Spleen (tissue), 11 donors: ENCODE results near the gene PROK1. TPM values are rescaled to one million over a fixed set of nuclear protein-coding genes. Genes with fewer than 3 reads are reported as not detected.
A peak's percentile ranks its signal among the peaks of the same experiment; 100 is the strongest.

Experiments
- DNase-seq: peaks from one replicate; pipeline ENCODE4 v3.0.0-alpha.2; 2020
- H3K27ac ChIP-seq, 8 donors: fragments of 200-600 bp; sonication (generic) in 7 of 8; 1 replicate in 4 of 8; 2 replicates in 4 of 8; pipeline versions ENCODE4 v1.5.0 to v1.8.0; 2016 to 2021; ENCODE audit warnings: inconsistent platforms in 4 of 8, mild to moderate bottlenecking in 4 of 8, moderate library complexity in 1 of 8
- H3K27me3 ChIP-seq, 7 donors: fragments of 200-600 bp; sonication (generic) in 6 of 7; replicated peaks in 1 of 7; 1 replicate in 4 of 7; 2 replicates in 3 of 7; pipeline versions ENCODE4 v1.5.0 to v1.8.0; 2016 to 2021; ENCODE audit warnings: inconsistent platforms in 3 of 7, mild to moderate bottlenecking in 1 of 7
- H3K36me3 ChIP-seq, 6 donors: fragments of 200-600 bp; sonication (generic) in 5 of 6; 1 replicate in 4 of 6; 2 replicates in 2 of 6; pipeline versions ENCODE4 v1.5.0 to v1.8.0; 2016 to 2021; ENCODE audit warnings: inconsistent platforms in 2 of 6
- H3K4me1 ChIP-seq, 6 donors: fragments of 200-600 bp; sonication (generic) in 5 of 6; 1 replicate in 3 of 6; 2 replicates in 3 of 6; pipeline versions ENCODE4 v1.5.0 to v1.8.0; 2016 to 2021; ENCODE audit warnings: inconsistent platforms in 3 of 6
- H3K4me3 ChIP-seq, 8 donors: fragments of 200-600 bp; sonication (generic) in 7 of 8; 1 replicate in 4 of 8; 2 replicates in 4 of 8; pipeline versions ENCODE4 v1.5.0 to v1.8.0; 2016 to 2021; ENCODE audit warnings: inconsistent platforms in 4 of 8, mild to moderate bottlenecking in 4 of 8, moderate library complexity in 2 of 8
- H3K9me3 ChIP-seq, 8 donors: fragments of 200-600 bp; sonication (generic) in 7 of 8; 1 replicate in 4 of 8; 2 replicates in 4 of 8; pipeline versions ENCODE4 v1.5.0 to v1.8.0; 2016 to 2021; ENCODE audit warnings: inconsistent platforms in 4 of 8
- POLR2A ChIP-seq, 3 donors: fragments of 450-650 bp; IDR thresholded peaks; one replicate each; pipeline ENCODE4 v1.5.1; 2017; ENCODE audit warnings: antibody characterized with exemption in 3 of 3, mild to moderate bottlenecking in 1 of 3
- POLR2AphosphoS5 ChIP-seq, 3 donors: sonication (generic); formaldehyde crosslinking; IDR thresholded peaks; one replicate each; pipeline ENCODE4 v1.5.1; 2017; ENCODE audit warnings: antibody characterized with exemption in 3 of 3
- WGBS, 5 donors: extraction: QIAGEN DNeasy Blood & Tissue Kit in 3 of 5; methylation state at CpG; one replicate each; pipeline versions ENCODE4 v1.1.5 to v1.1.7; 2013 to 2018; 5-methylcytosine and 5-hydroxymethylcytosine counted together
- intact Hi-C: fragments of 100-400 bp; cut with DNase I; formaldehyde crosslinking; loops from one replicate; pipeline ENCODE4 v1.15.0; 2023; ENCODE audit warnings: low total_unique reads
- polyA plus RNA-seq, 3 donors: library from polyadenylated mRNA; stranded (reverse); fragments of 200-250 nt; gene quantifications; one replicate each; pipeline ENCODE4 v1.2.1, GENCODE V29; 2013
- total RNA-seq, 7 donors: library from RNA; depleted of rRNA in 3 of 7; stranded (reverse); fragments of >200 nt in 3 of 7; fragmentation: NEBNext Ultra II Directional in 4 of 7; extraction: Animal tissue kit (Norgen Biotek cat#: 25700) in 4 of 7; gene quantifications; one replicate each; pipeline versions ENCODE4 v1.1.0 to v1.2.1, GENCODE V29; 2016 to 2021
- TF ChIP-seq, protein P1 (sequence below), 11 experiments: fragments of 200-600 bp in 7 of 11; fragments of 450-650 bp in 4 of 11; sonication (generic) in 4 of 11; IDR thresholded peaks in 8 of 11; conservative IDR thresholded peaks in 3 of 11; 1 replicate in 7 of 11; 2 replicates in 4 of 11; pipeline versions ENCODE4 v1.4.0 to v1.8.0; 2016 to 2021; ENCODE audit warnings: antibody characterized with exemption in 11 of 11, inconsistent platforms in 4 of 11, mild to moderate bottlenecking in 1 of 11
- donor health status: healthy with polysubstance abuse.
- donor health status: DM: no; HTN: no; CAD: no; lungs with moderate emphysema.
- donor health status: DM: no; HTN: no; CAD: no.
- donor health status: Bipolar disorder and iron deficiency.
- donor health status: healthy.
- donor health status: DM: no; HTN: no; CAD: no.
- donor health status: DM: yes; HTN: yes; CAD: no.

Gene PROK1
- total and polyA plus RNA-seq, 10 donors, result 0.07 to 2.5 (median 0.51) TPM; not detected in 3

DNA sequence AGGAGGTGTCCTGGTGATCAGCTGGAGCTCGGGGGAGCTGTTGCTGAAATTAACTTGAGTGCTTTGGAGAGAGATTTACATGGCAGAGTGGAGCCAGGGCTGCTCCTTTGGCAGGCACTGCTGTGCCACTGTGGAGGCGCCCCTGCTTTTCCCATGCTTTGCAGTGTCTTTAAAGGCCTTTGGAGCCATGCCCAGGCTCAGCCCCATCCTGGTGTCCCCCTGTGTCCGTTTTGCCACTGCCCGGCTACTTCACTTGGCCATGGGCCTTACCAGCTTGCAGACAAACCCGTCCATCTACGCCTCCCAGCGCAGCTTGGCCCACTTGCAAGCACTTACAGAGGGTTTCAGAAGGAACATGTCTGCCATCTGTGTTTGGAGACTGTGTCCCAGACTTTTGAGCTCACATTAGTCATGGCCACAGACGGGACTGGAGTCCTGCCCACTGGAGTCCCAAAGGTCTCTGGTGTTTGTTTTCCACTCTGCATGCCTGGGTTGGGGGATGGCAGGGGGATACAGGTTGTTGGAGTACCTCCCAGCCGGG lies 25.3 kb upstream of the PROK1 start:
- DNase-seq, result no peak
- no peaks in the 10 kb centered on the region for H3K27me3 ChIP-seq
- no peak overlapping the region for H3K27ac ChIP-seq
- intact Hi-C loops, result no loop called here
- TF ChIP-seq POLR2A (IDR thresholded peaks at IDR 0.05) (no peak), POLR2AphosphoS5 (IDR thresholded peaks at IDR 0.05) (no peak)
- TF ChIP-seq, protein P1, sequence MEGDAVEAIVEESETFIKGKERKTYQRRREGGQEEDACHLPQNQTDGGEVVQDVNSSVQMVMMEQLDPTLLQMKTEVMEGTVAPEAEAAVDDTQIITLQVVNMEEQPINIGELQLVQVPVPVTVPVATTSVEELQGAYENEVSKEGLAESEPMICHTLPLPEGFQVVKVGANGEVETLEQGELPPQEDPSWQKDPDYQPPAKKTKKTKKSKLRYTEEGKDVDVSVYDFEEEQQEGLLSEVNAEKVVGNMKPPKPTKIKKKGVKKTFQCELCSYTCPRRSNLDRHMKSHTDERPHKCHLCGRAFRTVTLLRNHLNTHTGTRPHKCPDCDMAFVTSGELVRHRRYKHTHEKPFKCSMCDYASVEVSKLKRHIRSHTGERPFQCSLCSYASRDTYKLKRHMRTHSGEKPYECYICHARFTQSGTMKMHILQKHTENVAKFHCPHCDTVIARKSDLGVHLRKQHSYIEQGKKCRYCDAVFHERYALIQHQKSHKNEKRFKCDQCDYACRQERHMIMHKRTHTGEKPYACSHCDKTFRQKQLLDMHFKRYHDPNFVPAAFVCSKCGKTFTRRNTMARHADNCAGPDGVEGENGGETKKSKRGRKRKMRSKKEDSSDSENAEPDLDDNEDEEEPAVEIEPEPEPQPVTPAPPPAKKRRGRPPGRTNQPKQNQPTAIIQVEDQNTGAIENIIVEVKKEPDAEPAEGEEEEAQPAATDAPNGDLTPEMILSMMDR (IDR thresholded peaks at IDR 0.05 in 8 of 11, conservative IDR thresholded peaks at IDR 0.05 in 3 of 11), result no peak
- no peak overlapping the region for H3K4me3 ChIP-seq
- H3K36me3 ChIP-seq, result no peaks in the 10 kb centered on the region
- H3K9me3 ChIP-seq, result no peaks in the 10 kb centered on the region
- peaks cover 0 to 9% (median 3%) of the 10 kb centered on the region in 6 donors for H3K4me1 ChIP-seq
- 69 to 84% (median 76%) methylated on average over 9 of the region's 9 CpGs for WGBS, 5 donors

DNA sequence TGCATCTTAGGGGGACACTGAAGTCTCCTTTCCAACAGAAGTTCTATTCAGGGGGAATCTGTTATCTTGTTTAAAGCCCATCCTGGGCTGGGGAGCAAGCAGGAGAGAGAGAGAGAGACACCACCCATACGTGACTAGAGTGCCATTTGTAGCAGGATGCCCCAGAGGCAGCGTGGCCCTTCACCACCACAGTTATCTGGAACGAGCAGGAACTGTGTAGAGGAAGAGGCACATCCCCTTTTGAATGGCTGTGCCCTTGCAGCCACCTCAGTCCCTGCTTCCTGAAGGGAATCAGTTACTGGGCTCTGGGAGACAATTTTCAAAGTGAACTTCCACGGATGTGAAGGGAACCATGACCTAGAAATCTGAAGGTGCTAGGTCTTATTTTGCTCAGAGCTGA lies 24.1 kb upstream of the PROK1 start:
- no peaks in the 10 kb centered on the region for H3K36me3 ChIP-seq
- no peak overlapping the region for H3K4me3 ChIP-seq
- intact Hi-C loops, result no loop called here
- DNase-seq, result peak; percentile 81
- no peaks in the 10 kb centered on the region for H3K9me3 ChIP-seq
- TF ChIP-seq, protein P1 (IDR thresholded peaks at IDR 0.05 in 8 of 11, conservative IDR thresholded peaks at IDR 0.05 in 3 of 11), result no peak
- TF ChIP-seq POLR2AphosphoS5 (IDR thresholded peaks at IDR 0.05), result peak in 2 of 3 donors; percentile 51 to 75
- TF ChIP-seq POLR2A (IDR thresholded peaks at IDR 0.05), result no peak
- H3K27me3 ChIP-seq, result no peaks in the 10 kb centered on the region
- WGBS, 5 donors, result 16 to 32% (median 18%) methylated on average over 4 of the region's 4 CpGs
- H3K4me1 ChIP-seq, result peaks cover 0 to 9% (median 4%) of the 10 kb centered on the region in 6 donors
- peak overlapping the region in 5 of 8 donors; percentile 20 to 50 (median 40) for H3K27ac ChIP-seq

DNA sequence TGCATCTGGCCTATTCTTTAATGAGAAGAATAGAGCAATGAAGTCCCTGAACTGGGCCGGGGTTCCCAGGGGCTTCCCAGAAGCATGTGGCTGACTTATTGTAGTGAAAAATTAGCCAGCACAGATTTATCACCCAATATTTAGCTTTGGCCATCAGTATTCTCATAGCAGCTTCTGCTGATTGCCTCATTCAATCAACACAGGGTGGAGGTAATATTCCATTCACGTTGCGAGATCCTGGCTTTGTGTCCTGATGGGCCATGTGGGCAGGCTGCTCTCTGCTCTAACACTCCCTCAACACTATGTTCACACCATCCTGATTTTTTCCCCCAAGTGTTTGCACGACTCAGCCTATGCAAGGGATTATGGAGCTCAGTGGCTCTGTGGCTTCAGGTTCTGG lies 22.0 kb upstream of the PROK1 start:
- Histone ChIP-seq H3K27ac (no peak overlapping the region), H3K9me3 (no peaks in the 10 kb centered on the region), H3K27me3 (no peaks in the 10 kb centered on the region), H3K4me3 (no peak overlapping the region), H3K36me3 (no peaks in the 10 kb centered on the region), H3K4me1 (peaks cover 0 to 18% (median 8%) of the 10 kb centered on the region in 6 donors)
- intact Hi-C loops, result no loop called here
- no peak for TF ChIP-seq POLR2A (IDR thresholded peaks at IDR 0.05)
- TF ChIP-seq POLR2AphosphoS5 (IDR thresholded peaks at IDR 0.05), result no peak
- TF ChIP-seq, protein P1 (IDR thresholded peaks at IDR 0.05 in 8 of 11, conservative IDR thresholded peaks at IDR 0.05 in 3 of 11), result no peak
- WGBS, 5 donors, result 81 to 93% (median 88%) methylated on average over 4 of the region's 4 CpGs
- no peak for DNase-seq

DNA sequence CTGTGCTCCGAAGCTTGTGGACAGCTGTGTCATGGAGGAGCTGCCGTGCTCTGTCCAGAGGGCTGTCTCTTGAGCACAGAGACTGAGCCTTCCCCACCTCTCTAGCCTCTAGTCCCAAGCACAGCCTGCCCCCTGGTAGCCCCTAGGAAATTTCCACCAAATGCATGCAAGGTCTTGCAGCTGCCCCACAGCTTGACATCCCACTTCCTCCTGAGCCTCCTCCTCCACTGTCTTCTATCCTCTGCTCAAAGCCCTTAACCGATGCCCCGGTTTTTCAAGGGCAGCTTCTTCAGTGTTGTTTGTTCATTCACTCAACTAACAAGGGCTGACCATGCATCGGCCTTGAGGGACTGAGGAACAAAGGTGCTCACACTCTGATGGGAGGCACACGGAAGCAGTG lies 20.6 kb upstream of the PROK1 start:
- WGBS, 5 donors, result 54 to 72% (median 68%) methylated on average over 6 of the region's 6 CpGs
- no peak for DNase-seq
- intact Hi-C loops, result no loop called here

More for the DNA sequence above, 20.6 kb upstream of the PROK1 start:
- no peaks in the 10 kb centered on the region for H3K27me3 ChIP-seq
- no peaks in the 10 kb centered on the region for H3K36me3 ChIP-seq
- TF ChIP-seq POLR2A (IDR thresholded peaks at IDR 0.05), result no peak
- no peak for TF ChIP-seq POLR2AphosphoS5 (IDR thresholded peaks at IDR 0.05)
- TF ChIP-seq, protein P1 (IDR thresholded peaks at IDR 0.05 in 8 of 11, conservative IDR thresholded peaks at IDR 0.05 in 3 of 11), result no peak
- no peak overlapping the region for H3K4me3 ChIP-seq
- peaks cover 0 to 22% (median 8%) of the 10 kb centered on the region in 6 donors for H3K4me1 ChIP-seq
- no peak overlapping the region for H3K27ac ChIP-seq
- no peaks in the 10 kb centered on the region for H3K9me3 ChIP-seq
